Measurements from ENCODE around the gene BDH1.

BDH1 gene

DNA sequence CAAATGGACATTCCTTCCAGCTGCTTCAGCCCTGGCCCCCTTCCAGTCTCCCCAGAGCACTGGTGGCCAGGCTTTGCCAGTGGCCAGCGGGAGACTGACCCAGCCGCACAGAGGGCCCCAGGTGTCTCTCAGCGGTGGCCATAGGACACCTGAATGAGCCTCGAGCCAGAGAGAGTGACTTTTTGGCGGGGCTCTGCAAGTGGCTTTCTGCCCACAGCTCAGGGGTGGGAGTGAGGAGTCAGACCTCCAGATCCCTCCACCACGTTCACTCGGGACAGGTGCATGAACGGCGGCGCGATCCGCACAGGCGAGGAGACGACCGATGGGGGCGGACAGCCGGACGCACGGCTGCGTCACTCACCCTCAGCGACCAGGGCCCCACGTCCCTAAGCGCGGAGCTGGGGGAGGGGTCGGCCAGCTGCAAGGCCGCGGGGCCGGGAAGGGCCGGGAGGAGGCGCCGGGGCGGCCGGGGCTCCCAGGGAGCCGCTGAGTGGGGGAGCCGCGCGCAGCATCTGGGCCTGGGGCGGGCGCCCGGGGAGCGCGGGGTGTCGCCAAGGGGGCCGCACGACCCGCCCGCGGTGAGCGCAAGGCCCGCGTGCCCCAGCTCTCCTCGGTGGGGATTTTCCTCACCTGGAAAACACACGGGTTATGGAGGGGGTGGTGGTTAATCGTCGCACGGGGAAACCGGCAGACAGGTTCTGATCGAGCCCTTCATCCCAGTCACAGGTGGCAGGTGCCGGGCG, 57.1 kb downstream of the BDH1 start:
- no peak for DNase-seq (ENCODE audit: low read depth)
- H3K36me3 ChIP-seq (ENCODE audit: control insufficient read depth, insufficient read depth, low read length, severe bottlenecking) = no peaks in the 10 kb centered on the region
- no peaks in the 10 kb centered on the region for H3K4me1 ChIP-seq (ENCODE audit: control insufficient read depth, insufficient read depth, low read length)
- H3K9ac ChIP-seq (ENCODE audit: low read length) = no peak overlapping the region
- H3K27me3 ChIP-seq (replicated peaks; ENCODE audit: control insufficient read depth, insufficient read depth, low read length) = peaks cover under 1% of the 10 kb centered on the region
- H3K4me3 ChIP-seq (ENCODE audit: low read length) = no peak overlapping the region
- H3K9me3 ChIP-seq (ENCODE audit: control insufficient read depth, low read length) = peaks cover 5% of the 10 kb centered on the region

DNA sequence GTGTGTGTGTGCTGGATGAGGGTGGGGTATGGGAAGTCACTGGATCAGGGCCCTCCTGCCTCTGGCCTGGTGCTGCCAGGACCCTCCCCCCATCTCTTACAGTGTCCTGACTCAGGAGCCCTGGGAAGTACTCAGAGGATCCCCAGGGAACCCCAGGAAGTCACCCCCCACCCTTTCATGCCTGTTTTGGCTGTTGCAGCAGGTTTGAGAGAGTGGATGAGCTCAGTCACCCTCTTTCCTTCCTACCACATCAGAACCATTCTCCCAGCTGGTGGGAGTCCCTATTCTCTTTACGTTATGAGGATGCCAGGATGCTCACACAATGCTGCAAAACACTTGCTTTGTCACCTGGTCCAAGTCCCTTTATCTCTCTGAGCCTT, 59.0 kb downstream of the BDH1 start:
- H3K9me3 ChIP-seq (ENCODE audit: control insufficient read depth, low read length) = peaks cover 4% of the 10 kb centered on the region
- H3K4me1 ChIP-seq (ENCODE audit: control insufficient read depth, insufficient read depth, low read length) = no peaks in the 10 kb centered on the region
- H3K4me3 ChIP-seq (ENCODE audit: low read length) = no peak overlapping the region
- DNase-seq (ENCODE audit: low read depth) = no peak
- no peaks in the 10 kb centered on the region for H3K36me3 ChIP-seq (ENCODE audit: control insufficient read depth, insufficient read depth, low read length, severe bottlenecking)
- H3K27me3 ChIP-seq (replicated peaks; ENCODE audit: control insufficient read depth, insufficient read depth, low read length) = peaks cover 19% of the 10 kb centered on the region
- no peak overlapping the region for H3K9ac ChIP-seq (ENCODE audit: low read length)

DNA sequence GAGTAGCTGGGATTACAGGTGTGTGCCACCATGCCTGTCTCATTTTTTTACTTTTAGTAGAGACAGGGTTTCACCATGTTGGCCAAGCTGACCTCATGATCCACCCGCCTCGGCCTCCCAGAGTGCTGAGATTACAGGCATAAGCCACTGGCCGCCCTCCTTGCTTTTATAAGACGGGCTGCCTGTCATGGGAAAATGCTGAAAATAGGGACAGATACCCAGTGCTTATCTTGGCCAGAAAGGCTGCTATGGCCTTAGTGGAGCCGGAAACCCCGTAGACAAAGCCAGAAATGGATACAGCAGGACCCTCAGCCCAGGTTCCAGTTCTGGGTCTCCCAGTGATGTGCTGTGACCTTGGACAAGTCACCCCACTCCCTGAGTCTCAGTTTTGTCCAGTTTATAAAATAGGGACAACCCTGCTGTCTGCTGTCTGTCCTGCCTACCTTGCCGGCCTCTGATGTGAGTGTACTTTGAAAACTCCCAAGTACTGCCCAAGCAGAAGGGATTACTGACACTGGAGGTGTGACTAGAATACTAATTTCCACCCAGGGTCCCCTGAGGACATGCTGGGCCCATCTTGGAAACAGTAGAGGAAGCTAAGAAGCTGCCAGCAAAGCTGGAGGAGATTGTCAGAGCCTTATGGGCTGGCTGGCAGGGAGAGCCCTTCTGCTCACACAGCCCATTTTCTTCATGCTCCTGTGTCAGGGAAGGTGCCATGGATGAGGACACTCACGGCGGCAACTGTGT, 59.6 kb downstream of the BDH1 start:
- peaks cover 21% of the 10 kb centered on the region for H3K27me3 ChIP-seq (replicated peaks; ENCODE audit: control insufficient read depth, insufficient read depth, low read length)
- no peak overlapping the region for H3K9ac ChIP-seq (ENCODE audit: low read length)
- no peaks in the 10 kb centered on the region for H3K36me3 ChIP-seq (ENCODE audit: control insufficient read depth, insufficient read depth, low read length, severe bottlenecking)
- no peaks in the 10 kb centered on the region for H3K4me1 ChIP-seq (ENCODE audit: control insufficient read depth, insufficient read depth, low read length)
- no peak for DNase-seq (ENCODE audit: low read depth)
- H3K9me3 ChIP-seq (ENCODE audit: control insufficient read depth, low read length) = no peaks in the 10 kb centered on the region
- H3K4me3 ChIP-seq (ENCODE audit: low read length) = no peak overlapping the region

DNA sequence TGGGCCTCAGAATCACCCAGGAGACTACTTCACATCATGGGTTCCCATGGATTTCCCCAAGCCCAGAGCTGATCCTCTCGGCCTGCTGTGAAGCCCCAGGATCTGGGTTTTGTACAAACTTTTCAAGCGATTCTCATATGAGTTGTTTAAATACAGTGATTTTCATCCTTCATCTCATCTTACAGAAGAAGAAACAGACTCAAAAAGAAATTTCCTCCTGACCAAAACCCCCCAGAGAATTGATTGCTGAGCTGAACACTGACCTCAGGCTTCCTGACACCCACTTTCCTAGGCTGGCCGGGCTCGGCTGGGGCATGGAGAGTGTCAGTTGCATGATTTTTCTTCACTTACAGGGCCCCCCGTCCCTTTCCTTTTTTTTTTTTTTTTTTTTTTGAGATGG, 60.3 kb downstream of the BDH1 start:
- no peak for DNase-seq (ENCODE audit: low read depth)
- no peaks in the 10 kb centered on the region for H3K9me3 ChIP-seq (ENCODE audit: control insufficient read depth, low read length)
- peaks cover 21% of the 10 kb centered on the region for H3K27me3 ChIP-seq (replicated peaks; ENCODE audit: control insufficient read depth, insufficient read depth, low read length)
- peaks cover 3% of the 10 kb centered on the region for H3K4me1 ChIP-seq (ENCODE audit: control insufficient read depth, insufficient read depth, low read length)
- no peak overlapping the region for H3K9ac ChIP-seq (ENCODE audit: low read length)
- H3K36me3 ChIP-seq (ENCODE audit: control insufficient read depth, insufficient read depth, low read length, severe bottlenecking) = no peaks in the 10 kb centered on the region
- no peak overlapping the region for H3K4me3 ChIP-seq (ENCODE audit: low read length)

DNA sequence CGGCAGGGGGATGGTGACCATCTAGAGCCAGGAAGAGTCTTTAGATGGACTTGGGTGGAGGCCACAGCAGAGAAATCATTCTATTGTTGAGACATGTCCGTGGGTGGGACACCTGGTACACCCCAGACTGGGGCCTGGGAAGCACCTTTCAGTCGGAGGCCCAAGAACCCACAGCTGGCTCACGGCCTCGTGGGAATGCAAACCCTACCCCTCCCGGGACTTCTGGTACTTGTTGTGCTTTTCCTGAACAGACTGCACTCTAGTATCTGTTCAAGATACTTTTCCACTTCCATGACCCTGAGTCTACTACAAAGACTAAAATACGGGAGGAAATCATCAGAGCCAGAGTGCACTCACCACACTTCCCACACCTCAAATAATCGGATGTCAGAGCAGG, 60.7 kb downstream of the BDH1 start:
- H3K27me3 ChIP-seq (replicated peaks; ENCODE audit: control insufficient read depth, insufficient read depth, low read length) = peaks cover 21% of the 10 kb centered on the region
- no peaks in the 10 kb centered on the region for H3K9me3 ChIP-seq (ENCODE audit: control insufficient read depth, low read length)
- no peak overlapping the region for H3K9ac ChIP-seq (ENCODE audit: low read length)
- H3K4me3 ChIP-seq (ENCODE audit: low read length) = no peak overlapping the region
- H3K4me1 ChIP-seq (ENCODE audit: control insufficient read depth, insufficient read depth, low read length) = peaks cover 8% of the 10 kb centered on the region
- DNase-seq (ENCODE audit: low read depth) = no peak
- H3K36me3 ChIP-seq (ENCODE audit: control insufficient read depth, insufficient read depth, low read length, severe bottlenecking) = no peaks in the 10 kb centered on the region

DNA sequence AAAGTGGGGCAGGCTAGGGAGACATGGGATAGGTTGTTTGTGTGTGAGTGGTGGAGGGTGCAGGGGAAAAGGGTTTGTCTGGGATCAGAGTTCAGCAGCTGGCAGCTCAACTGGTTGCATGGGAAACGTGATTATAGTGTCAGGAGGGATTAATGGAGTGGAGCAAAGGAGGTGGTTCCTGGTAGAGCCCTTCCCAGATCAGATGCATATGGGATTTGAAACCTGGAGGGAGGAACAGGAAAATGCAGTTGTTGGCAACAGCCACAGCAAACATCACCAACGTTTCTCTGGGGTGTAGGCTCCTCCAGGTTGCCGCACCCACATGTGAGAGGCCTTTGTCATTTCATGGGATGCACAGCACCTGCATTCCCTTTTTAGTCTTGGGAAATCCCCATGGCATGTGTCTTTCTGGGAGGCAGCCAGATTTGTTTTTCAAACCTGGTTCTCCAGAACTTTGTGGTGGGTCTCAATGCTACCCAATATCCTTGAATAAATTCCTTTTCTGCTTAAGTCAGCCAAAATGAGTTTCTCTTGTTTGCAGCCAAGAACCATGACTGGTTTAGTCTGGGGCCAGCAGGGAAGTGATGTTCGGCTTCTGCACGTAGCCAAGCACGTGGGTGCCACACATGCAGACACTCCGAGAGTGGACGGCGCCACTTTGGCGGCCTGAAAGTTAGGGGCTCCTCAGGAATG, 61.3 kb downstream of the BDH1 start:
- no peak overlapping the region for H3K9ac ChIP-seq (ENCODE audit: low read length)
- DNase-seq (ENCODE audit: low read depth) = no peak
- no peak overlapping the region for H3K4me3 ChIP-seq (ENCODE audit: low read length)
- H3K9me3 ChIP-seq (ENCODE audit: control insufficient read depth, low read length) = no peaks in the 10 kb centered on the region
- no peaks in the 10 kb centered on the region for H3K36me3 ChIP-seq (ENCODE audit: control insufficient read depth, insufficient read depth, low read length, severe bottlenecking)
- peaks cover 21% of the 10 kb centered on the region for H3K27me3 ChIP-seq (replicated peaks; ENCODE audit: control insufficient read depth, insufficient read depth, low read length)
- H3K4me1 ChIP-seq (ENCODE audit: control insufficient read depth, insufficient read depth, low read length) = peaks cover 11% of the 10 kb centered on the region

DNA sequence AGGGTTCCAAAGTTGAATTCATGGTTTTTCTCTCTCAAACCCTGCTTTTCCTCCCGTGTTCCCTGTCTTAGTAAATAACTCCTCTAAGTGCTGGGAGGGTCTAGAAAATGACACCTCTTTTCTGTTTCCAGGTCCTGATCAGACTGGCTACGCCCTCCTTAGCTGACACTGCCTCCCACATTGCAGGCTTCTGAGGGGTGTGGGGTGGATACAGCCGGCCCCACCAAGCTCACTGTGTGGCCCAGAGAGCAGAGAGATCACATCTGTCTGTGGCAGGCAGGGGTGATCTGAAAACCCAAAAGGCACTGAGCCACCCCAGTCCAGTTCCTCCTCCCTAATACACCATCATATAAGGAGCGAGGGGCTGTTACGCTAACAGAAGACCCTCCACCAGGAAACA, 62.7 kb downstream of the BDH1 start:
- Histone ChIP-seq H3K4me3 (ENCODE audit: low read length) (no peak overlapping the region), H3K9me3 (ENCODE audit: control insufficient read depth, low read length) (no peaks in the 10 kb centered on the region), H3K4me1 (ENCODE audit: control insufficient read depth, insufficient read depth, low read length) (peaks cover 15% of the 10 kb centered on the region), H3K27me3 (replicated peaks; ENCODE audit: control insufficient read depth, insufficient read depth, low read length) (peaks cover 21% of the 10 kb centered on the region), H3K36me3 (ENCODE audit: control insufficient read depth, insufficient read depth, low read length, severe bottlenecking) (no peaks in the 10 kb centered on the region), H3K9ac (ENCODE audit: low read length) (no peak overlapping the region)
- DNase-seq (ENCODE audit: low read depth) = no peak

DNA sequence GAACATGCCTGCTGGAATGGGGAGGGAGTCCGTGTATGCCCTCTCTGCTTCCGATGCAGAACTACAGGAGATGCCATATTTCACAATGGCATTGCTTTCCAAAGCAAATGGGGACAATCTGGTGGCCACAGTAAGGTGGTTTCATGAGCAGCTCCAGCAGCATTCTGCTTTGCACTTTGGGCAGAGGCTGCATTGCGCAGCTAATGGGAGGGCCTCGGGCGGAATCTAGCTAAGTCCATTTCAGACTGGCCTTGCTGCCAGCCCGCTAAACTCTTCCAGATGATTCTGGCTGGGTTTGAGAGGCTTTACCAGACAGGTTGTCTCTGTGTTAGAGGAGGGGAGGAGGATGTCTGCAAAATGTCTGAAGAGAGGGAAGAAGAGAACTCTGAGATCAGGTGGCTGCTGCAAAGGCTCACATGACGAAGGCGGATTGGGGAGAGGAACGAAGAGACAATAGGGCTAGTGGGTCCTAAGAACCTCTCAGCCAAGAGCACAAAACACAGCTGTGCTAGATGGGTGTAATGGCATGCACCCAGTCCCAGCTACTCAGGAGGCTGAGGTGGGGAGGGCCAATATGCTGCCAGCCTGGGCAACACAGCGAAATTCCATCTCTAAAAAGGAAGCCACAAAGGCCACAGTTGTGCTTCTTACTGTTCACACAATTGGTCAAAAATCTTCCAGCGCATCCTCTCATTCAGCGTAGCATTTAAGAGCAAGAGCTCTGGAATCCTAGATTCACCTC, 63.7 kb downstream of the BDH1 start:
- Histone ChIP-seq H3K27me3 (replicated peaks; ENCODE audit: control insufficient read depth, insufficient read depth, low read length) (peaks cover 21% of the 10 kb centered on the region), H3K4me3 (ENCODE audit: low read length) (no peak overlapping the region), H3K4me1 (ENCODE audit: control insufficient read depth, insufficient read depth, low read length) (peaks cover 24% of the 10 kb centered on the region), H3K9ac (ENCODE audit: low read length) (no peak overlapping the region), H3K9me3 (ENCODE audit: control insufficient read depth, low read length) (no peaks in the 10 kb centered on the region), H3K36me3 (ENCODE audit: control insufficient read depth, insufficient read depth, low read length, severe bottlenecking) (no peaks in the 10 kb centered on the region)
- DNase-seq (ENCODE audit: low read depth) = no peak

DNA sequence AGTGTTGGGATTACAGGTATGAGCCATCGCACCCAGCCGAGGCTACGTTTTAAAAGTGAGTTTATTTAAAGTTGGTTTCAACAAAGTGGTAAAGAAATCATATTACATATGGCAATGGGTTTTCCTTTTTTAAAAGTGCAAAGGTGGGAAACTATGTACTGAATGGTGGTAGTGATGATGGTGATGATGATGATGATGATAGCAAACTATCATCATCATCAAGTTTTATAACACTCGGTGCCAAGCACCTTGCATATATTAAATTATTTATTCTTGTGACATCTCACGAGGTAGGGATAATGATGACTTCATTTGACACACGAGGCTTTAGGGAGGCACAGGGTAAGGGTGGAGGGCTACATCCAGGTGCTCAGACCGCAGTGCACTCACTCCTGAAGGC, 64.3 kb downstream of the BDH1 start:
- Histone ChIP-seq H3K36me3 (ENCODE audit: control insufficient read depth, insufficient read depth, low read length, severe bottlenecking) (no peaks in the 10 kb centered on the region), H3K4me3 (ENCODE audit: low read length) (no peak overlapping the region), H3K4me1 (ENCODE audit: control insufficient read depth, insufficient read depth, low read length) (peaks cover 26% of the 10 kb centered on the region), H3K9ac (ENCODE audit: low read length) (no peak overlapping the region), H3K9me3 (ENCODE audit: control insufficient read depth, low read length) (no peaks in the 10 kb centered on the region), H3K27me3 (replicated peaks; ENCODE audit: control insufficient read depth, insufficient read depth, low read length) (peaks cover 21% of the 10 kb centered on the region)
- DNase-seq (ENCODE audit: low read depth) = no peak

DNA sequence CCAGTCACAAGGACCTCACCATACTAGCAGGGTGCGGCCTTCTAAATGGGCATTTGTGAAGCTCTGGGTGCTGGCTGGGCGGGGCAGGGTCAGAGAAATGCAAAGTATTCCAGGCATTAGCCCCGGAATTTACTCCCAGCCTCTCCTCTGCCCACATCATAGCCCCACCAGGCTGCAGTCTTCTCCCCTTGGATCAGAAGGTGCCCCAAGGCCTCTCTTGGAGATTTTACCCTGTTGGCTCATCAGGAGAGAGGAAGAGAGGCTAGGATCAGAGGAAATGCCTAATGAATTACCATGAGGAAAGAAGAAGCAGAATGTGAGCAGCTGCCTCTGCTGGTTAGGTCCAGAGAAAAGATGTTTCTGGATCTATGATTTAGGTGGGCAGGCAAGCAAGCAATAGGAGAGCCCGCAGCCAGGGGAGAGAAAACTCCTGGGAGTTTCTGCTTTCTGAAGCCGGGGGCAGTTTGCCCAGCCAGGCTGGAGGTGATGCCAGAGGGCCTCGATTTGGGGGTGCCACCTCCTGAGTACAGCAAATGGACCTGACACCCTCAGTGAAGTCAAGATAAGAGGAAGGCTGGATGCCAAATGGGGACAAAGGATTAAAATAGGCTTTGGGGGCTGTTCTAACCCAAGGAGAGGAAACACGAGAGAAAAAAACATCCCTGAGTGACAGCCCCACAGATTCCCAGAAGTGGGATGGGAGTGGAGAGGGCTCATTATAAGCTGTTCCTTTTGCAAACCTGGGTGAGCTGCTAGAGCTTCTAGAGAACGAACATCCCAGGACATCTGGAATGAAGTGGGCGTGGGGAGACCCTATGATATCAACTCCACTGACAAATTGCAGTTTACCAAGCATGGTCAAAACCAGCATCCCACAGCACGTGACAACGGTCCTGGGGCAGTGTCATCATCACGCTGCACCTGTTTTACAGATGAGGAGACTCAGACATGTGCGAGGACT, 65.4 kb downstream of the BDH1 start:
- DNase-seq (ENCODE audit: low read depth) = peak; percentile 75
- Histone ChIP-seq H3K36me3 (ENCODE audit: control insufficient read depth, insufficient read depth, low read length, severe bottlenecking) (no peaks in the 10 kb centered on the region), H3K4me1 (ENCODE audit: control insufficient read depth, insufficient read depth, low read length) (peaks cover 26% of the 10 kb centered on the region), H3K4me3 (ENCODE audit: low read length) (no peak overlapping the region), H3K9me3 (ENCODE audit: control insufficient read depth, low read length) (no peaks in the 10 kb centered on the region), H3K9ac (ENCODE audit: low read length) (no peak overlapping the region), H3K27me3 (replicated peaks; ENCODE audit: control insufficient read depth, insufficient read depth, low read length) (peaks cover 28% of the 10 kb centered on the region)
